SU-DHL-6 (cell line): ENCODE data around the gene ABCC4.

Source experiments
- CTCF ChIP-seq: fragments of 200-600 bp; sonication (generic); IDR thresholded peaks from one replicate; pipeline ENCODE4 v1.5.1; 2017; ENCODE audit warnings: antibody characterized with exemption, mild to moderate bottlenecking, low read length, moderate library complexity; ENCODE audit not compliant: insufficient read depth, poor library complexity, severe bottlenecking
- EZH2phosphoT487 ChIP-seq: fragments of 200-600 bp; sonication (generic), shearing (Covaris generic); conservative IDR thresholded peaks from 2 replicates; pipeline ENCODE4 v1.6.1; 2018; ENCODE audit warnings: mild to moderate bottlenecking, antibody characterized with exemption, low read length, moderate library complexity, mixed read lengths

- TF ChIP-seq CTCF (no peak), EZH2phosphoT487 (no peak)
These were observed 42.7 kb upstream of the ABCC4 start for GRCh38 chr13:95343944-95344343.
